ENCODE measurements around the gene ZNF639. TPM values are rescaled to one million over a fixed set of nuclear protein-coding genes. Genes with fewer than 3 reads are reported as not detected.

The ZNF639 gene
- total and polyA plus RNA-seq, 9 of the 15 experiments (the other 6 are each of a cell fraction or from before 2014, with no cell fraction given), result 17.6 to 88.1 (median 53.7) TPM

GRCh38 chr3:179301645-179302044 is 21.2 kb upstream of the ZNF639 start (continued):
- TF ChIP-seq GTF2E2 (tag; IDR thresholded peaks at IDR 0.05), result no peak; the same call in 1 of the 2 replicates
- TF ChIP-seq RBM22 (IDR thresholded peaks at IDR 0.05; ENCODE audit: low read depth, low read length, poor library complexity, severe bottlenecking), result no peak
- TF ChIP-seq ZBTB5 (IDR thresholded peaks at IDR 0.05), result no peak
- TF ChIP-seq ZBTB8A (IDR thresholded peaks at IDR 0.05; ENCODE audit: partially characterized antibody), result no peak
- TF ChIP-seq THRA (IDR thresholded peaks at IDR 0.05), result no peak
- peak; percentile 52; the same call in 1 of the 2 replicates for TF ChIP-seq POLR2H (tag; IDR thresholded peaks at IDR 0.05; ENCODE audit: low read depth)
- no peak for TF ChIP-seq SNRNP70 (optimal IDR thresholded peaks at IDR 0.05; ENCODE audit: low read depth, low read length)
- no peak for TF ChIP-seq NEUROD1 (IDR thresholded peaks at IDR 0.05; ENCODE audit: borderline replicate concordance, low read depth, low read length, partially characterized antibody)
- TF ChIP-seq ZBTB33 (CRISPR knock-in tag; IDR thresholded peaks at IDR 0.05), result no peak
- 0 out of 2 replicates have a peak, but pooled peaks have one; percentile 23 for TF ChIP-seq GATAD2B (IDR thresholded peaks at IDR 0.05; ENCODE audit: borderline replicate concordance)
- no peak for TF ChIP-seq CCNT2 (IDR thresholded peaks at IDR 0.05; ENCODE audit: borderline replicate concordance, extremely low read depth, insufficient read length, low read depth, low read length)
- no peak for TF ChIP-seq MLX (CRISPR knock-in tag; conservative IDR thresholded peaks at IDR 0.05)
- peak in 1 of 2 experiments; percentile 68; a peak in 1 of 4 replicates for TF ChIP-seq RCOR1 (IDR thresholded peaks at IDR 0.05; ENCODE audit: borderline replicate concordance in 1 of 2, low read depth in 2 of 2, low read length in 2 of 2)
- no peak for TF ChIP-seq SOX6 (IDR thresholded peaks at IDR 0.05)
- no peak for TF ChIP-seq NR1H2 (CRISPR knock-in tag; IDR thresholded peaks at IDR 0.05)
- no peak for TF ChIP-seq ARHGAP35 (IDR thresholded peaks at IDR 0.05; ENCODE audit: partially characterized antibody)
- TF ChIP-seq MITF (IDR thresholded peaks at IDR 0.05), result no peak
- no peak for TF ChIP-seq ZNF253 (CRISPR knock-in tag; conservative IDR thresholded peaks at IDR 0.05)
- no peak for TF ChIP-seq ATF2 (CRISPR knock-in tag; IDR thresholded peaks at IDR 0.05)
- TF ChIP-seq GATAD2A (IDR thresholded peaks at IDR 0.05), result no peak

All from K562 (cell line).